HEK293 (cell line): Measurements from ENCODE around the gene NEURL4.
"Not testable (repeated sequence)": the region's sequence is repeated elsewhere in the genome, so short reads cannot be mapped to it uniquely, and the experiment has no call there.

Source experiments
- CTCF ChIA-PET: fragments of 350-600 bp; formaldehyde crosslinking; extraction: SDS; loops from one replicate; lab custom pipeline; 2021; ENCODE audit warnings: antibody characterized with exemption; lab: Yijun Ruan, JAX
- POLR2A ChIA-PET: fragments of 300-600 bp; formaldehyde crosslinking; extraction: SDS; loops from one replicate; lab custom pipeline; 2020; ENCODE audit warnings: antibody characterized with exemption, inconsistent platforms; lab: Yijun Ruan, JAX
- H3K27ac ChIP-seq: fragments of 200-500 bp; sonication (Bioruptor generic); 2 replicates; pipeline ENCODE4 v1.5.1; 2014; ENCODE audit warnings: low read depth, low read length, control low read depth, inconsistent platforms; ENCODE audit errors: extremely low read depth
- H3K36me3 ChIP-seq, 2 experiments: fragments of 200-500 bp in 1 of 2; sonication (Bioruptor generic) in 1 of 2; 1 replicate in 1 of 2; 2 replicates in 1 of 2; pipeline ENCODE4 v1.5.1; 2014 to 2017; ENCODE audit warnings: inconsistent platforms in 2 of 2, low read length in 2 of 2; ENCODE audit not compliant: control insufficient read depth in 2 of 2, insufficient read depth in 1 of 2
- H3K4me1 ChIP-seq: fragments of 200-500 bp; sonication (Bioruptor generic); 2 replicates; pipeline ENCODE4 v1.5.1; 2014; ENCODE audit warnings: mild to moderate bottlenecking, low read length, inconsistent platforms; ENCODE audit not compliant: control insufficient read depth, insufficient read depth
- H3K4me3 ChIP-seq: 2 replicates; pipeline ENCODE4 v1.5.1; 2011; ENCODE audit warnings: low read depth, mild to moderate bottlenecking, control low read depth, low read length, moderate library complexity
- H3K9me3 ChIP-seq: fragments of 200-500 bp; sonication (Bioruptor generic); 2 replicates; pipeline ENCODE4 v1.5.1; 2014; ENCODE audit warnings: low read depth, low read length, inconsistent platforms; ENCODE audit not compliant: control insufficient read depth, insufficient read depth
- BCL11B ChIP-seq: fragments of 450-650 bp; formaldehyde crosslinking; IDR thresholded peaks from 2 replicates; pipeline ENCODE4 v1.5.1; 2016; ENCODE audit warnings: low read depth, missing biosample characterization, missing genetic modification characterization
- GFI1B ChIP-seq: fragments of 450-650 bp; formaldehyde crosslinking; IDR thresholded peaks from 2 replicates; pipeline ENCODE4 v1.5.1; 2016; ENCODE audit warnings: missing biosample characterization, missing genetic modification characterization
- GLIS2 ChIP-seq: fragments of 450-650 bp; formaldehyde crosslinking; IDR thresholded peaks from 2 replicates; pipeline ENCODE4 v1.5.1; 2016; ENCODE audit warnings: missing biosample characterization, missing genetic modification characterization
- KLF16 ChIP-seq: fragments of 450-650 bp; formaldehyde crosslinking; IDR thresholded peaks from 2 replicates; pipeline ENCODE4 v1.5.1; 2017; ENCODE audit warnings: missing biosample characterization, missing genetic modification characterization
- ZBTB21 ChIP-seq: fragments of 450-650 bp; formaldehyde crosslinking; IDR thresholded peaks from 2 replicates; pipeline ENCODE4 v1.5.1; 2017; ENCODE audit warnings: missing biosample characterization, missing genetic modification characterization
- ZFP37 ChIP-seq: fragments of 450-650 bp; formaldehyde crosslinking; IDR thresholded peaks from 2 replicates; pipeline ENCODE4 v1.5.1; 2016; ENCODE audit warnings: missing biosample characterization, missing genetic modification characterization
- ZNF280D ChIP-seq: fragments of 450-650 bp; formaldehyde crosslinking; IDR thresholded peaks from 2 replicates; pipeline ENCODE4 v1.5.1; 2016; ENCODE audit warnings: missing biosample characterization, missing genetic modification characterization
- ZNF341 ChIP-seq: fragments of 450-650 bp; formaldehyde crosslinking; IDR thresholded peaks from 2 replicates; pipeline ENCODE4; 2016; ENCODE audit warnings: low read depth, missing biosample characterization, missing genetic modification characterization
- ZNF366 ChIP-seq: fragments of 450-650 bp; formaldehyde crosslinking; conservative IDR thresholded peaks from 2 replicates; pipeline ENCODE4 v1.5.1; 2016; ENCODE audit warnings: missing biosample characterization, missing genetic modification characterization
- ZNF426 ChIP-seq: fragments of 450-650 bp; formaldehyde crosslinking; IDR thresholded peaks from 2 replicates; pipeline ENCODE4 v1.5.1; 2017; ENCODE audit warnings: missing biosample characterization, missing genetic modification characterization, mild to moderate bottlenecking, inconsistent platforms, moderate library complexity
- ZSCAN23 ChIP-seq: fragments of 450-650 bp; formaldehyde crosslinking; IDR thresholded peaks from 2 replicates; pipeline ENCODE4 v1.5.1; 2016; ENCODE audit warnings: missing biosample characterization, missing genetic modification characterization
- ZSCAN30 ChIP-seq: fragments of 450-650 bp; IDR thresholded peaks from 2 replicates; pipeline ENCODE4 v1.5.1; 2018; ENCODE audit warnings: missing biosample characterization, mild to moderate bottlenecking, missing genetic modification characterization, moderate library complexity
- TF ChIP-seq, protein P1 (sequence below): fragments of 450-650 bp; formaldehyde crosslinking; IDR thresholded peaks from 2 replicates; pipeline ENCODE4 v1.5.1; 2016; ENCODE audit warnings: missing biosample characterization, missing genetic modification characterization
- TF ChIP-seq, protein P2 (sequence below): fragments of 450-650 bp; formaldehyde crosslinking; IDR thresholded peaks from 2 replicates; pipeline ENCODE4 v1.5.0; 2017; ENCODE audit warnings: missing biosample characterization, missing genetic modification characterization, borderline replicate concordance

The NEURL4 gene

GRCh38 chr17:7374353-7374752 lies 45.2 kb upstream of the NEURL4 start (continued):
- TF ChIP-seq ZNF280D = peak; percentile 50; the same call in 1 of the 2 replicates
- TF ChIP-seq ZSCAN30 (tag by site-specific recombination) = no peak
- TF ChIP-seq ZFP37 = no peak
- no peak for TF ChIP-seq BCL11B (tag by site-specific recombination)
- TF ChIP-seq, protein P1, sequence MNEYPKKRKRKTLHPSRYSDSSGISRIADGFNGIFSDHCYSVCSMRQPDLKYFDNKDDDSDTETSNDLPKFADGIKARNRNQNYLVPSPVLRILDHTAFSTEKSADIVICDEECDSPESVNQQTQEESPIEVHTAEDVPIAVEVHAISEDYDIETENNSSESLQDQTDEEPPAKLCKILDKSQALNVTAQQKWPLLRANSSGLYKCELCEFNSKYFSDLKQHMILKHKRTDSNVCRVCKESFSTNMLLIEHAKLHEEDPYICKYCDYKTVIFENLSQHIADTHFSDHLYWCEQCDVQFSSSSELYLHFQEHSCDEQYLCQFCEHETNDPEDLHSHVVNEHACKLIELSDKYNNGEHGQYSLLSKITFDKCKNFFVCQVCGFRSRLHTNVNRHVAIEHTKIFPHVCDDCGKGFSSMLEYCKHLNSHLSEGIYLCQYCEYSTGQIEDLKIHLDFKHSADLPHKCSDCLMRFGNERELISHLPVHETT = no peak

- Histone ChIP-seq H3K4me1 (no peaks in the 10 kb centered on the region), H3K9me3 (no peaks in the 10 kb centered on the region), H3K4me3 (no peak overlapping the region), H3K36me3 (no peaks in the 10 kb centered on the region), H3K27ac (no peak overlapping the region)
- ChIA-PET POLR2A (interaction anchor here (0.7 to 1.7 kb wide), 3 partner anchors 23 to 156 kb away, joined by 3 to 4 read pairs (median 4); partner anchors contain the start of genes PLSCR3 and TMEM256), CTCF (interaction anchor here (0.6 to 1.9 kb wide), 6 partner anchors 9 to 190 kb away, joined by 3 to 13 read pairs (median 4); no protein-coding TSS in a partner anchor)
- TF ChIP-seq ZBTB21 (tag by site-specific recombination) = no peak
- TF ChIP-seq, protein P2, sequence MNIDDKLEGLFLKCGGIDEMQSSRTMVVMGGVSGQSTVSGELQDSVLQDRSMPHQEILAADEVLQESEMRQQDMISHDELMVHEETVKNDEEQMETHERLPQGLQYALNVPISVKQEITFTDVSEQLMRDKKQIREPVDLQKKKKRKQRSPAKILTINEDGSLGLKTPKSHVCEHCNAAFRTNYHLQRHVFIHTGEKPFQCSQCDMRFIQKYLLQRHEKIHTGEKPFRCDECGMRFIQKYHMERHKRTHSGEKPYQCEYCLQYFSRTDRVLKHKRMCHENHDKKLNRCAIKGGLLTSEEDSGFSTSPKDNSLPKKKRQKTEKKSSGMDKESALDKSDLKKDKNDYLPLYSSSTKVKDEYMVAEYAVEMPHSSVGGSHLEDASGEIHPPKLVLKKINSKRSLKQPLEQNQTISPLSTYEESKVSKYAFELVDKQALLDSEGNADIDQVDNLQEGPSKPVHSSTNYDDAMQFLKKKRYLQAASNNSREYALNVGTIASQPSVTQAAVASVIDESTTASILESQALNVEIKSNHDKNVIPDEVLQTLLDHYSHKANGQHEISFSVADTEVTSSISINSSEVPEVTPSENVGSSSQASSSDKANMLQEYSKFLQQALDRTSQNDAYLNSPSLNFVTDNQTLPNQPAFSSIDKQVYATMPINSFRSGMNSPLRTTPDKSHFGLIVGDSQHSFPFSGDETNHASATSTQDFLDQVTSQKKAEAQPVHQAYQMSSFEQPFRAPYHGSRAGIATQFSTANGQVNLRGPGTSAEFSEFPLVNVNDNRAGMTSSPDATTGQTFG (tag by site-specific recombination) = no peak
Observed at GRCh38 chr17:7370853-7371252, 41.7 kb upstream of the NEURL4 start.

DNA sequence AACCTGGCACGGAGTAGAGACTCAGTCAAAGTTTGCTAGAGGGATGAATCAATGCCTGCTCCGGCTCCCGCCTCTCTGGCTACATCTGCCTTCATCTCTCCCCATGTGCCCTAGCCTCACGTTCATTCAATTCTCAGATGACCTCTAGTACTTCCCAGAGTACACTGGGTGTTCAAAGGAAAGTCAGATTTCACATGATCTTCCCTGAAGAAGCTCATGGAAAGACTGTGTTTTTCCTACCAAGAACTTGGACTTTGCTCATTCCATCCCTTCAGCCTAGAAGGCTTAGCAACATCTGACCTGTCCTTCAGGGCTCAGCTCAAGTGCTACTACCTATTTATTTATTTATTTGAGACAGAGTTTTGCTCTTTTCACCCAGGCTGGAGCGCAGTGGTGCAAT lies 40.7 kb upstream of the NEURL4 start:
- ChIA-PET CTCF (interaction anchor here (0.8 to 1.9 kb wide), 5 partner anchors 13 to 191 kb away, joined by 3 to 13 read pairs (median 4); no protein-coding TSS in a partner anchor), POLR2A (interaction anchor here (1.7 kb wide), 1 partner anchor 34 kb away, joined by 4 read pairs; the partner anchor contains the start of gene TMEM256)
- TF ChIP-seq ZSCAN23 (no peak), GLIS2 (tag by site-specific recombination) (no peak), GFI1B (tag by site-specific recombination) (no peak), ZNF341 (no peak), KLF16 (tag by site-specific recombination) (no peak), ZNF426 (no peak)

GRCh38 chr17:7368599-7368994 lies 39.5 kb upstream of the NEURL4 start:
- H3K9me3 ChIP-seq, H3K27ac ChIP-seq, H3K4me1 ChIP-seq, H3K36me3 ChIP-seq, H3K4me3 ChIP-seq, POLR2A ChIA-PET: not testable (repeated sequence)
- 0 out of 2 replicates have a peak, but pooled peaks have one; percentile 17 for TF ChIP-seq ZNF366
- CTCF ChIA-PET = interaction anchor here (0.9 to 1.5 kb wide), 5 partner anchors 13 to 305 kb away, joined by 3 to 11 read pairs (median 4); no protein-coding TSS in a partner anchor

More for the DNA sequence above, 40.7 kb upstream of the NEURL4 start:
- no peaks in the 10 kb centered on the region for H3K36me3 ChIP-seq
- no peaks in the 10 kb centered on the region for H3K4me1 ChIP-seq
- no peaks in the 10 kb centered on the region for H3K9me3 ChIP-seq
- no peak overlapping the region for H3K4me3 ChIP-seq
- no peak overlapping the region for H3K27ac ChIP-seq
